HG03342 (cell line): ENCODE measurements around the gene COG5.

Experiments used
- ATAC-seq: cut with Tn5 transposase; IDR thresholded peaks from one replicate; pipeline ENCODE4 v1.9.1; 2021; ENCODE audit warnings: mild to moderate bottlenecking, moderate library complexity; ENCODE audit not compliant: unreplicated experiment

Gene COG5

DNA sequence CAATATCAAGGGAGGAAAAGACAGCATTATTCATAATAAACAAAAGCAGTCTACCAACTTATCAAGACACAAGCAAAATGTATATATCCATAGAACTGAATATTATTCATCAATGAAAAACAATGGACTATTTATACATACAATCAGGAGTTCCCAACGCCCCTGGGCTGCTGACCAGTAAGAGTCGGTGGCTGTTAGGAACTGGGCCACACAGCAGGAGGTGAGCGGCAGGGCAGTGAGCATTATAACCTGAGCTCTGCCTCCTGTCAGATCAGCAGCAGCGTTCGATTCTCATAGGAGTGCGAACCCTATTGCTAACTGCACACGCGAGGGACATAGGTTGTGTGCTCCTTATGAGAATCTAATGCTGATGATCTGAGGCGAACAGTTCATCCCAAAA lies 165.6 kb downstream of the COG5 start:
- ATAC-seq, result no peak

GRCh38 chr7:107396990-107397389 lies 166.7 kb downstream of the COG5 start:
- ATAC-seq, result no peak

- no peak for ATAC-seq
These were observed 167.6 kb downstream of the COG5 start for GRCh38 chr7:107396081-107396480.

DNA sequence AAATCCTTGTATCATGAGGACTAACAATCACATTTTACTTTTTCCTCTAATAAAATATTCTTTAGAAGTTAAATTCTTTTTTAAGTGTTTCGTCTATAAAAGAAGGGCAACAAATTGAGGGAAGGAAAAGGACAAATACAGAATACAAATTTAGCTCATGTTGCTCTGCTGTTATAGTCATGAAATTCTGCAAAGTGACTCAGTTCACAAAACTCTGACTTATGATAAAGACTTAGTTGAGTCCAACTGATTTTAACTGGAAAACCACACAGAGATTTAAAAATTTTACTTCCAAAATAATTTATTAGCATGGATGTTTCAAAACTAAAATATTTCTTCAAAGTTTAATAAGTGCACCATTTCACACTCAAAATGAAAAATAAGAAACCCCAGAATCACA lies 168.9 kb downstream of the COG5 start:
- ATAC-seq, result no peak

- no peak for ATAC-seq
These were observed 169.4 kb downstream of the COG5 start for GRCh38 chr7:107394276-107394675.

DNA sequence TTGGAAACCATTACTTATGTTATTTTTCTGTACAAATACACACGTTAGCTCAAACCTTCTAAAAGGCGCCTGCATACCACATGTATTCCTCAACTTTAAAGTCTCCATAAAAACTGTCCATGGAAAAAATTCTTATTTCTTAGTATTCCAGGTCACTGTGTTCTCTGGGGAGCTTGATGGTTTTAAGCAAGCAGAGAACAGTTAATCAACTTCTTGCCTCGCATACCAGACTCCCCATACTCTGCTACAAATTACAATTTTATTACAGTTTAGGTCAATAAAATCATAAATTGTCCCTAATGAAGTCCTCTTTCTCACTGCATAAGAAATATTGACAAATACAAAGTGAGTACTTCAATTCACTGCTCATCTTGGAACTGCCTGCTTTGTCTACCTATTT lies 170.9 kb downstream of the COG5 start:
- ATAC-seq, result no peak

DNA sequence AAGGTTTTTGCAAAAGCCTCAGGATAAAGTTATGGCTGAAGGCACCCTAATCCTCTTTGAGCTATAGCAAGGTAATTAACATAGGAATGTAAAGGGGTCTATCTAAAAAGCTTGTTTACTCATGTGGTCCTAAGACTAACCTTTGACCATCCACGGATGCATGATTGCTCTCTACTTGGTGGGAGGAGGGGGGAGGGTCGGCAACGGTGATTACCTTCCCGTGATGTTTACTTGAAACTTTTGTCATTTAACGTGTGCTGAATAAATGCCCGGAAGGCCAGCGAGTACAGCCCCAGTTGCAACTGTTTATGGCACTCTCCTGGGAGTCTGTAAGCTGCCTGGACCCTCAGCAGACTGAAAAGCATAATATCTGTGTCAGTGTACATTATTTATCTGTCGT lies 172.8 kb downstream of the COG5 start:
- ATAC-seq, result no peak

DNA sequence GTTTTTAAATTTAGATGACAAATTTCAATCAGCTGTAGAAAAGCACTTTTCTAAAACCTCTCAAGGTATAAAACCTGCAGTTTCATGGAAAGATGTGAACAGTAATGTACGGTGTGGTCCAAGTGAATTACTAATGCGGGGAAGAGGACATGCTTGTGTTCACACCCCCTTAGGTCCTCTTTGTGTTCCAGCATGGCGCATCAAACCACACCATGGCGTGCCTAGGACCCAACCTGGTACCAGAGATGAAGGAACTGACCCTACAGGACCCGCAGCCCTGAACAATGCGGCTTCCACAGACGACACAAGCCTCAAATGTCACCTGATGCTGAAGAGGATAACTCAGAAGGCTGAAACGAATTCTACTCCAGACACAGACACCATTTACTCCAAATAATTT lies 175.1 kb downstream of the COG5 start:
- no peak for ATAC-seq

GRCh38 chr7:107387573-107388219 lies 176.0 kb downstream of the COG5 start:
- ATAC-seq, result no peak

DNA sequence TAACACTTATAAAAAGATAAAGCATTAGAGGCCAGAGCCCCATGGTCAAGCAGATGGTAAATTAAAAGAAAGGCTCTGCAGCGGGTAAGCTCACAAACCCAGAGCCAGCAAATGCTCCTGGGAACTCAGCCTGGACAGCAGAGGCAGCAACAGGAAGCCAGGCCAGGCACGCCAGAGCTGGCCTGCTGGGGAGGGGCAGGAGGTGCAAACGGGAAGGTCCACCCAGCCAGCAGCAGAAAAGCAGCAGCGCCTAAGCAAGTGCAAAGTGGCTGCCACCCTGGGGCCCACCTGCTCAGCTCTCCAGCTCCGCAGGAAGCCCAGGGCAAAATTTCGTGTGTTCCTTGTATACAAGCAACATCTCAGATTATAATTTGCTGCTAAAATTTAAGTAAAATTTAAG lies 176.6 kb downstream of the COG5 start:
- no peak for ATAC-seq

DNA sequence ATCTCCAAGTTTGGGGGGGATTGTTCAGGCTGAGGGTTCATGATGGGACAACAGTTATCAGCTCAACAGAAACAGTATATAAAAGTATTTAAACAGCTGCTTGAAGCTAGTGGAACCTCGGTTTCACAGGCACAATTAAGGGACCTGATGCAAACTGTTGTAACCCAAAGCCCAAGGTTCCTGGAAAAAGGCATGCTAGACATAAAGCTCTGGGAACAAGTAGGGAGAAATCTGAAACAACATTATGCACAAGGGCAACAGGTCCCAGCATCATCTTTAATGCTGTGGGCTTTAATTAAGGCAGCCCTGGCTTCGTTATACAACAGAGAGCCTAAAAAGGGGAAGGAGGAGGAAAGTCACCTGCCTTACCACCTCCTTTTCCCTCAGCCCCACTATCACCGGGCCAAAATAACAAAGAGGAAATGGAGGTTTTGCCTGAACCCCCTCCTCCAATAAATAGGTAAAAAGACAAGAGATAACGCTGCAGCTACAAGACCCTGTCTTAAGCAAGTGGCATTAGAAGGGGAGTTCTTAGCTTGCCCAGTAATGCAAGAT lies 177.1 kb downstream of the COG5 start:
- no peak for ATAC-seq

DNA sequence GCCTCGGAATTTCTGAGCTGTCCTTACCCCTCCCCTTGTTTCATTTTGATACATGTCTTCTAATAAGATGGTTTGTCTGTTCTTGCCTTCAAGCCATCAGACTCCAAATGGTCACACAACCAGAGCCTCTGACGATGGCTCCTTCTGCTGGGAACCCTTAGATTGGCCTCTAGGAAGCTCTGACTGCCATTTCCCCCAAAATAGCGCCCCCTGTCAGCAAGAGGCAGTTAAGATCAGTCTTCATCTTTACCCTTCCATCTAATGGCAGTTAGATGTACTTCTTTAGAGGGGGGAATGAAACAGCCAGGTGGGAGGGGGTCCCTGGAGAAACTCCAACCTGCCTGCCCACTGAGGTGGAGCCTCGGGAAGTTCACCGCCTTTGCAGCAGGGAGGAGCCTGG lies 179.7 kb downstream of the COG5 start:
- no peak for ATAC-seq

GRCh38 chr7:107383203-107383602 lies 180.5 kb downstream of the COG5 start:
- no peak for ATAC-seq

DNA sequence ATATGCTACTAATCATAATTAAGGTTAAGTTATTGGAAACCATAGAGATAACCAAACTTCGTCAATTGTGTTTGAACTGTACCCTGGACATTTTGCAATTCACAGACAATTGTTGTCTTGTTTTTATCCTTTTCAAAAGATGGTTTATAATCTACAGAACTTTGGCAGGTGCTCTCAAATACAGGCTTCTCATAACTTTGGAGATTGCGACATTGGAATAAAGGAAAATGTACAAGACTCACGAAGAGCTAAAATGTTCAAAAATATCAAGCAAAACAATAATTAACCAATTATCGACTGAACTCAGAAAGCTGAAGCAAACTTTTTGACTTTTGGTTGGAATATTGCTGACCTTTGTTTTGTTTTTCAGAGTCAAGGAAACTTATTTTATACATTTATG lies 182.3 kb downstream of the COG5 start:
- no peak for ATAC-seq

GRCh38 chr7:107373354-107373753 lies 190.4 kb downstream of the COG5 start:
- no peak for ATAC-seq

DNA sequence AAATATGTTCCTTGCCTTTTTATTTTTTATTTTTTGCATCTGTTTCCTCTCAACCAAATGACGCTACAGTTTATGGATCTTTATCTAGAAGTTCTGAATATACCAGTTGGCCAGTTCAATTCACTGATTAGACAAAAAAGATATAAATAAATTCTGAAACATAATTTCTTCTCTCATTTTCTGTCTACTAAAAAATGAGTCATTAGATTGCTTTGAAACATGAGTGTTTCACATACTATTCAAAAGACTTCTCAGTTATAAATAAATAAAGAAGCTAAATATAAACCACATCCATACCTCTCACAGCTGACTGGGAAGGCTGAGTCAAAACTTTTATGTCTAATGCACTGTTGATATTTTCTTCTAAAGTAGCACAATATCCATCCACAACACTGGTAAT lies 191.4 kb downstream of the COG5 start:
- ATAC-seq, result no peak

DNA sequence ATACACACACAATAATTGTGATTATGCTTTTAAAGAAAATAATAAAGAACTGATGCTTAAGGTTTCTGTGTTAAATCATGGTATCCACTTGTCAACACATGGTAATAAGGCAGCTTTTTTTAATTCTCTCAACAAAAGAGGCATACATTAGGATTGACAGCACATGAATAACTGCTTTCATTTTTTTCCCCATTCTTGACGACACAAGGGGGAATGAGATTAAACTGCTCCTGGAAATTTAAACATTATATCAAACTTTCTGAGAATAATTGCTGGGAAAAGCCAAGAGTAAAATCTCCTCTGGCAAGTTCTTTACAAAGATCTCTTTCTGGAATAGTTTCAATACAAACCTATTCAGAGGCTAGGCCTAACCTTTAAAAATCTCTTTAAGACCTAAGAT lies 192.9 kb downstream of the COG5 start:
- ATAC-seq, result no peak

- no peak for ATAC-seq
These were observed 198.9 kb downstream of the COG5 start for GRCh38 chr7:107364787-107365186.

DNA sequence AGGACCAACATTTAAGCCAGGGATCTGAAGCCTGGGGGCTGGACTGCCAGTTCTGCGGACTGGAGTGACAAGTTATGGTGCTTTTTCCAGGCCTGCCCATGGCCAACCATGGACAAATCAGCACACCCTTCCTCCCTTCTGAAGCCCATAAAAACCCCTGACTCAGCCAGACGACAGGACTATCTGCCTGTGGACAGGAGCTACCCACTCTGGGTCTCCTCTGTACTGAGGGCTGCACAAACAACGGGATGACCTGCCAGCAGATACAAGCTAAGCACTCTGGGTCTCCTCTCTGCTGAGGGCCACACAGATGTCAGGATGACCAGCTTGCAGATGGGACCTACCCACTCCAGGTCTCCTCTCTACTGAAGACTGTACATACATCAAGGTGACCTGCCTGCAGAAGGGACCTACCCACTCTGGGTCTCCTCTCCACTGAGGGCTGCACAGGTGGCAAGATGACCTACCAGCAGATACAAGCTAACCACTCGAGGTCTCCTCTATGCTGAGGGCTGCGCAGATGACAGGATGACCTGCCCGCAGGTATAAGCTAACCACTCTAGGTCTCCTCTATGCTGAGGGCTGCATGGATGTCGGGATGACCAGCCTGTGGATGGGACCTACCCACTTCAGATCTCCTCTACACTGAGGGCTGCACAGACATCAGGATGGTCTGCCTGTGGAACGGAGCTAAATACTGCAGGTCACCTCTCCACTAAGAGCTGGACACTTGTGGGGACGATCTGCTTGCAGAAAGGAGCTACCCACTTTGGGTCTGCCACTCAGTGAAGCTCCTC lies 204.0 kb downstream of the COG5 start:
- ATAC-seq, result no peak

GRCh38 chr7:107355616-107356015 lies 208.1 kb downstream of the COG5 start:
- no peak for ATAC-seq

GRCh38 chr7:107354640-107355039 lies 209.1 kb downstream of the COG5 start:
- no peak for ATAC-seq

GRCh38 chr7:107353701-107354100 lies 210.0 kb downstream of the COG5 start:
- no peak for ATAC-seq
